AG10803 (cell line): ENCODE data around the gene FAM219A.
"Not testable (repeated sequence)": the region's sequence is repeated elsewhere in the genome, so short reads cannot be mapped to it uniquely, and the experiment has no call there.

Experiments used
- DNase-seq: peaks from one replicate; pipeline ENCODE4 v3.0.0; 2010; ENCODE audit warnings: low read depth
- H3K4me3 ChIP-seq: 2 replicates; pipeline ENCODE4 v1.5.1; 2011; ENCODE audit warnings: mild to moderate bottlenecking, low read length, control low read depth
- TF ChIP-seq, protein P1 (sequence below): conservative IDR thresholded peaks from 2 replicates; pipeline ENCODE4 v1.5.1; 2011; ENCODE audit warnings: mild to moderate bottlenecking, low read length, control low read depth, inconsistent platforms

The FAM219A gene

DNA sequence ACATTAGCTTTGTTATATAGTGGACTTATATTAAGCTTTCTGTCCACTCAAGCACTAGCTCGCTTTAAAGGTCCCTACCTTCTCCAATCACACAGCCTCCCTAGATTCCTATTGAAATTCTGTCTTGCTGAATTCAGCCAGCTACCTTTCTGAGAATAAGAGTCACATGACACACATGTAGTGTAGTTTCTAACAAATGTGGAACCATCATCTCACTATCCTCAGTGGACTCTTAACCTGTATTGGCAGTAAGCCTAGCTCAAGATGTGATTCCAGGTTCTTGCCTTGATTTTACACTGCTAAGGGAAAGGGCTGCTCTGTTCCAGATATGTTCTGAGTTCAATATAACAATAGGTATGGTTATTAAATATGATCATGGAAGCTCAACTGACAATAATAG is 11.4 kb downstream of the FAM219A start:
- no peak for DNase-seq
- TF ChIP-seq, protein P1, sequence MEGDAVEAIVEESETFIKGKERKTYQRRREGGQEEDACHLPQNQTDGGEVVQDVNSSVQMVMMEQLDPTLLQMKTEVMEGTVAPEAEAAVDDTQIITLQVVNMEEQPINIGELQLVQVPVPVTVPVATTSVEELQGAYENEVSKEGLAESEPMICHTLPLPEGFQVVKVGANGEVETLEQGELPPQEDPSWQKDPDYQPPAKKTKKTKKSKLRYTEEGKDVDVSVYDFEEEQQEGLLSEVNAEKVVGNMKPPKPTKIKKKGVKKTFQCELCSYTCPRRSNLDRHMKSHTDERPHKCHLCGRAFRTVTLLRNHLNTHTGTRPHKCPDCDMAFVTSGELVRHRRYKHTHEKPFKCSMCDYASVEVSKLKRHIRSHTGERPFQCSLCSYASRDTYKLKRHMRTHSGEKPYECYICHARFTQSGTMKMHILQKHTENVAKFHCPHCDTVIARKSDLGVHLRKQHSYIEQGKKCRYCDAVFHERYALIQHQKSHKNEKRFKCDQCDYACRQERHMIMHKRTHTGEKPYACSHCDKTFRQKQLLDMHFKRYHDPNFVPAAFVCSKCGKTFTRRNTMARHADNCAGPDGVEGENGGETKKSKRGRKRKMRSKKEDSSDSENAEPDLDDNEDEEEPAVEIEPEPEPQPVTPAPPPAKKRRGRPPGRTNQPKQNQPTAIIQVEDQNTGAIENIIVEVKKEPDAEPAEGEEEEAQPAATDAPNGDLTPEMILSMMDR: no peak
- H3K4me3 ChIP-seq: no peak overlapping the region

DNA sequence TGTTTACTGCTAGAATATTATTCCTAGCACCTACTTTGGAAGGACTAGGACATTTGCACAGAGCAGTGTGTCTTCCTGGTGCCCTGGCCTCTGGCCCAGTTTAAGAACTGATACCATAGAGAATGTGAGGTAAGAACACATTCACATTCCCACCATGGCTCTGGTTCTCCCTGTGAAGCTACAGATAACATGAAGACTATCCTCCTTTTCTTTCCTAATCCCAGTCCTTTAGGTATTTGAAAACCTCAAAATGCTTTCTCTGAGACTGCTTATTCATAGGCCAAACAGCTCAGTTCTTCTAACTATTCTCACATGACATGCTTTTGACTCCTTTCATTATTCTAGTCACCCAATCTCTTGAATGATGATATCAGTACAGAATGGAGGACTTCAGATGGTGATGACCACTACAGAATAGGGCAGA is 11.9 kb downstream of the FAM219A start:
- TF ChIP-seq, protein P1: no peak
- no peak overlapping the region for H3K4me3 ChIP-seq
- peak; percentile 55 for DNase-seq

GRCh38 chr9:34443976-34444375 is 14.4 kb downstream of the FAM219A start:
- TF ChIP-seq, protein P1: no peak
- H3K4me3 ChIP-seq: no peak overlapping the region
- no peak for DNase-seq

DNA sequence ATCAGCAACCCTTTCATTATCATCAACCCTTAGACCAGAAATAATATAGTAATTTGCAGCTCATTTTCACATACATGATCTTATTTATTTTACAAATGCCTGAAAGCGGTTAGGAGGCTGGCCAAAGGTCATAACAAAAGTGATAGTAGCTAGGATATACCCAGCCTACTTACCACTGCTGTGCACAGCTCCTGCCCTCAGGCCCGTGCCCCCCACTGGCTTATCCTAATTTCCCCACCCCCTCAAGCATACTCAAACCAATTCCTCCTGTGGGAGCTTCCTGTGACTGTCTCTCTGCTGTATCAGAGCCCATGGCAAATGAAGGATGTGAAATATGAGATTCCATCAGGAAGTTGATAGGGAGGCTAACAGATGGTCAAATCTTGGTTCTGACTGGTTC is 14.8 kb downstream of the FAM219A start:
- TF ChIP-seq, protein P1: no peak
- H3K4me3 ChIP-seq: no peak overlapping the region
- DNase-seq: no peak

DNA sequence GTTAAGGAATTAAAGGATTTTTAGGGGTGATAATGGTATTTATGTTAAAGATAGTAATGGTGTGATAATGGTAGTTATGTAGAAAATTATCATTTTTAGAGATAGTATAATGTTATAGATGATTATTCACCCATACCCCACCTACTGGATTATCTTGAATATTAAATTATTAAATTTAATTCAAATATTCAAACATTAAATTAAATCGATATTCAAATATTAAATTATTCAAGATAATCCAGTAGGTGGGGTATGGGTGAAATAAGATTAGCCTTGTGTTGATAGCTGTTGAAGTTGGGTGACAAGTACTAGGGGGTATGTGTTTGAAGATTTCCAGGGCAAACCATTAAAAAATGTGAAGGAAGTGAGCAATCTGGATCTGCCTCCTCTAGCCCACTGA is 15.6 kb downstream of the FAM219A start:
- no peak for DNase-seq
- TF ChIP-seq, protein P1: no peak
- no peak overlapping the region for H3K4me3 ChIP-seq

GRCh38 chr9:34440017-34440416 is 18.4 kb downstream of the FAM219A start:
- H3K4me3 ChIP-seq: no peak overlapping the region
- no peak for DNase-seq
- TF ChIP-seq, protein P1: no peak

DNA sequence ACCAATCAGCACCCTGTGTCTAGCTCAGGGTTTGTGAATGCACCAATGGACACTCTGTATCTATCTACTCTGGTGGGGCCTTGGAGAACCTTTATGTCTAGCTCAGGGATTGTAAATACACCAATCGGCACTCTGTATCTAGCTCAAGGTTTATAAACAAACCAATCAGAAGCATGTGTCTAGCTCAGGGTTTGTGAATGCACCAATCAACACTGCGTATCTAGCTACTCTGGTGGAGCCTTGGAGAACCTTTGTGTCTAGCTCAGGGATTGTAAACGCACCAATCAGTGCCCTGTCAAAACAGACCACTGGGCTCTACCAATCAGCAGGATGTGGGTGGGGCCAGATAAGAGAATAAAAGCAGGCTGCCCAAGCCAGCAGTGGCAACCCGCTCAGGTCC is 19.9 kb downstream of the FAM219A start:
- not testable (repeated sequence) for DNase-seq, H3K4me3 ChIP-seq

DNA sequence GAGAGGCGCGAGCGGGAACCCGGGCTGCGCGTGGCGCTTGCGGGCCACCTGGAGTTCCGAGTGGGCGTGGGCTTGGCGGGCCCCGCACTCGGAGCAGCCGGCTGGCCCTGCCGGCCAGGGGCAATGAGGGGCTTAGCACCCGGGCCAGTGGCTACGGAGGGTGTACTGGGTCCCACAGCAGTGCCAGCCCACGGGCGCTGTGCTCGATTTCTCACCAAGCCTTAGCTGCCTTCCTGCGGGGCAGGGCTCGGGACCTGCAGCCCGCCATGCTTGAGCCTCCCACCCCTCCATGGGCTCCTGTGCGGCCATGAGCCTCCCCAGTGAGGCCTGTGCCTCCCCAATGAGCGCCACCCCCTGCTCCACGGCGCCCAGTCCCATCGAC is 20.5 kb downstream of the FAM219A start:
- DNase-seq, H3K4me3 ChIP-seq: not testable (repeated sequence)
